Erythroblast (primary cell): Measurements from ENCODE around the gene SPPL2B.

Source experiments
- GATA1 ChIP-seq: IDR thresholded peaks from 2 replicates; pipeline ENCODE4 v1.6.1; 2011; ENCODE audit warnings: low read depth, mild to moderate bottlenecking, control low read depth, low read length, moderate library complexity
- POLR2A ChIP-seq: IDR thresholded peaks from 2 replicates; pipeline ENCODE4 v1.6.1; 2011; ENCODE audit warnings: mild to moderate bottlenecking, low read length

- no peak for TF ChIP-seq POLR2A
- TF ChIP-seq GATA1: no peak
Measured at GRCh38 chr19:2365201-2365970, 36.9 kb downstream of the SPPL2B start.
